Calu3 (cell line): ENCODE results near the gene CALM1. TPM values are rescaled to one million over a fixed set of nuclear protein-coding genes. Genes with fewer than 3 reads are reported as not detected.

Source experiments
- BruUV-seq: library from RNA; stranded (reverse); fragments of 400-500 nt; replicated peaks from 2 replicates; lab custom pipeline; 2021; lab: Mats Ljungman, UMichigan
- CTCF ChIA-PET: fragments of 300-600 bp; sonication (Branson Sonifier 250); formaldehyde crosslinking; loops from one replicate; lab custom pipeline; 2022; ENCODE audit warnings: antibody characterized with exemption; lab: Charles Lee
- DNase-seq: peaks from one replicate; pipeline ENCODE4 v3.0.0; 2022
- H3K27ac Mint-ChIP-seq: one replicate; pipeline ENCODE4 v1.8.0; 2022; ENCODE audit warnings: mixed read lengths; ENCODE audit not compliant: unreplicated experiment
- H3K27me3 Mint-ChIP-seq: one replicate; pipeline ENCODE4 v1.8.0; 2022; ENCODE audit warnings: mixed read lengths; ENCODE audit not compliant: unreplicated experiment
- H3K36me3 Mint-ChIP-seq: one replicate; pipeline ENCODE4 v1.8.0; 2022; ENCODE audit warnings: mild to moderate bottlenecking, moderate library complexity, mixed read lengths; ENCODE audit not compliant: insufficient read depth, unreplicated experiment
- H3K4me1 Mint-ChIP-seq: one replicate; pipeline ENCODE4 v1.8.0; 2022; ENCODE audit warnings: mild to moderate bottlenecking, low read depth, mixed read lengths; ENCODE audit not compliant: unreplicated experiment
- H3K4me3 Mint-ChIP-seq: one replicate; pipeline ENCODE4 v1.8.0; 2022; ENCODE audit warnings: mild to moderate bottlenecking, low read depth, moderate library complexity, mixed read lengths; ENCODE audit not compliant: unreplicated experiment
- H3K9me3 Mint-ChIP-seq: one replicate; pipeline ENCODE4 v1.8.0; 2022; ENCODE audit warnings: low read depth, mixed read lengths; ENCODE audit not compliant: unreplicated experiment
- intact Hi-C: fragments of 100-400 bp; cut with micrococcal nuclease; formaldehyde crosslinking; loops from one replicate; pipeline ENCODE4 v1.10.0; 2022; ENCODE audit not compliant: unreplicated experiment
- total RNA-seq: library from RNA; stranded (reverse); gene quantifications from 2 replicates; pipeline ENCODE4 v1.2.3, GENCODE V29; 2022
- TF ChIP-seq, protein P1 (sequence below): fragments of 200-600 bp; IDR thresholded peaks from one replicate; pipeline ENCODE4 v1.8.0; 2022; ENCODE audit warnings: antibody characterized with exemption; ENCODE audit not compliant: unreplicated experiment

CALM1 gene
- total RNA-seq, 1 experiment from 2014 or later = 242 TPM

DNA sequence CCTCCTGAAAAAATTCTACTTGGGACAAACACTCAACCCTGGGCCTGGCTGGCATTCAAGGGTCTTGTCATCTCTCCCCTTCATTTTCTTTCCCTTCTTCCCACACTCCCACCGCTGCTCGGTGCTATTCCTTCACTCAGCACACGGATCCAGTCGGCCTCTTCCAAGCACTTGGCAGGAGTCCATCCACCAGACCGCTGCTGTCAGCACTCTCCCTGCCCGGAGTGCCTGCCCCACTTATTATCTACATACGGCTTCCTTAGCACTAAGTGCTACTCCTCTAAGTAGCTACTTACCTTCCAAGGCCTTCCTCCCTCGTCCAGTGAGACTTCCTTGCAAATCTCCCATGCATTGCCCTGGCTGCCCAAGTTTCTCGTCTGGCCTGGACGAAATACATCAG lies 29.8 kb downstream of the CALM1 start:
- H3K9me3 Mint-ChIP-seq = no peaks in the 10 kb centered on the region
- H3K27me3 Mint-ChIP-seq = no peaks in the 10 kb centered on the region
- no peak overlapping the region for H3K27ac Mint-ChIP-seq
- no peak for DNase-seq
- BruUV-seq = no TSS peak
- TF ChIP-seq, protein P1, sequence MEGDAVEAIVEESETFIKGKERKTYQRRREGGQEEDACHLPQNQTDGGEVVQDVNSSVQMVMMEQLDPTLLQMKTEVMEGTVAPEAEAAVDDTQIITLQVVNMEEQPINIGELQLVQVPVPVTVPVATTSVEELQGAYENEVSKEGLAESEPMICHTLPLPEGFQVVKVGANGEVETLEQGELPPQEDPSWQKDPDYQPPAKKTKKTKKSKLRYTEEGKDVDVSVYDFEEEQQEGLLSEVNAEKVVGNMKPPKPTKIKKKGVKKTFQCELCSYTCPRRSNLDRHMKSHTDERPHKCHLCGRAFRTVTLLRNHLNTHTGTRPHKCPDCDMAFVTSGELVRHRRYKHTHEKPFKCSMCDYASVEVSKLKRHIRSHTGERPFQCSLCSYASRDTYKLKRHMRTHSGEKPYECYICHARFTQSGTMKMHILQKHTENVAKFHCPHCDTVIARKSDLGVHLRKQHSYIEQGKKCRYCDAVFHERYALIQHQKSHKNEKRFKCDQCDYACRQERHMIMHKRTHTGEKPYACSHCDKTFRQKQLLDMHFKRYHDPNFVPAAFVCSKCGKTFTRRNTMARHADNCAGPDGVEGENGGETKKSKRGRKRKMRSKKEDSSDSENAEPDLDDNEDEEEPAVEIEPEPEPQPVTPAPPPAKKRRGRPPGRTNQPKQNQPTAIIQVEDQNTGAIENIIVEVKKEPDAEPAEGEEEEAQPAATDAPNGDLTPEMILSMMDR = no peak
- no peaks in the 10 kb centered on the region for H3K4me1 Mint-ChIP-seq
- no peaks in the 10 kb centered on the region for H3K36me3 Mint-ChIP-seq
- intact Hi-C loops = no loop called here
- CTCF ChIA-PET = no interaction called here
- H3K4me3 Mint-ChIP-seq = no peak overlapping the region

DNA sequence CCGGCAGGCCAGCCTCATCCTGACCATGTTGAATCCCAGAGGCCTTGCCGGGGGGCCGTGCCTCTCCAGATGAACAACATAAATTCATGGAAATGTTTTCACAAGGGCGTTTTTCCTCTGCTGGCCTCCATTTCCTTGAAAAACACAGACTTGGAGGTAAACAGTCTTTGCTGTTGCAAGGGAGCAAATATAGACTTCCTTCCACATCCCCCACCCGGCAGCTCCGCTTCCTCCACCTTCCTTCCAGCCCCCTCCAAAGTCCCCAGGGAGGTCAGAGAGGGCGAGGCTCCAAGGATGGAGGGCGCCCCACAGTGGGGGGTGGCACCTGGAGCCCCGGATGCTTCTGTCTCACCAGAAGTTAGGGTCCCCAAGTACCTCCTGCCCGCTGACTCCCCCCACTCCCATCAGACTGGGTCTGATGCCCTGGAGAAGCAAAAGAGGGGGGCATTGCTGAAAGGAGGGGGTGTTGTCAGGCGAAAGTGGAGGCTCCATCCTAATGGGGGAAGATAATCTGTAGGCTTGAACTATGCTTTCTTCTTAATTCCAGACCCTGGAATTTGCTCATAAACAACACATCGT lies 31.1 kb downstream of the CALM1 start:
- H3K27me3 Mint-ChIP-seq = no peaks in the 10 kb centered on the region
- DNase-seq = no peak
- intact Hi-C loops = no loop called here
- TF ChIP-seq, protein P1 = no peak
- CTCF ChIA-PET = no interaction called here
- no peak overlapping the region for H3K4me3 Mint-ChIP-seq
- H3K27ac Mint-ChIP-seq = no peak overlapping the region
- no peaks in the 10 kb centered on the region for H3K36me3 Mint-ChIP-seq
- H3K4me1 Mint-ChIP-seq = no peaks in the 10 kb centered on the region
- no peaks in the 10 kb centered on the region for H3K9me3 Mint-ChIP-seq
- BruUV-seq = no TSS peak

DNA sequence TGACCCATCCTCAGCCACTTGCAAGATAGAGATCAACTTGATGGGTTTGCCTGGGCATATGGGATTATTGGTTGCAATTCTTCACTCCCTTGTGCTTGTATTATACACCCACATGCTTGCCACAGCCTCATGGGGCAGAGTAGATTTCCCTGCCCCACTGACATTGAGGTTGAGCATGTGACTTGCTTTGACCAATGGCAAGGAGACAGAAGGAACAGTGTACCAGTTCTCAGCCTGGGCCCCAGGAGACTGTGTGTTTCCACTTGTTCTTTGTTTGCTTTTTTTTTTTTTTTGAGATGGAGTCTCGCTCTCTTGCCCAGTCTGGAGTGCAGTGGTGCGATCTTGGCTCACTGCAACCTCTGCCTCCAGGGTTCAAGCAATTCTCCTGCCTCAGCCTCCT lies 31.8 kb downstream of the CALM1 start:
- Mint-ChIP-seq H3K36me3 (no peaks in the 10 kb centered on the region), H3K27me3 (no peaks in the 10 kb centered on the region), H3K4me1 (no peaks in the 10 kb centered on the region), H3K9me3 (no peaks in the 10 kb centered on the region), H3K4me3 (no peak overlapping the region), H3K27ac (no peak overlapping the region)
- CTCF ChIA-PET = no interaction called here
- TF ChIP-seq, protein P1 = no peak
- no peak for DNase-seq
- intact Hi-C loops = no loop called here
- no TSS peak for BruUV-seq

DNA sequence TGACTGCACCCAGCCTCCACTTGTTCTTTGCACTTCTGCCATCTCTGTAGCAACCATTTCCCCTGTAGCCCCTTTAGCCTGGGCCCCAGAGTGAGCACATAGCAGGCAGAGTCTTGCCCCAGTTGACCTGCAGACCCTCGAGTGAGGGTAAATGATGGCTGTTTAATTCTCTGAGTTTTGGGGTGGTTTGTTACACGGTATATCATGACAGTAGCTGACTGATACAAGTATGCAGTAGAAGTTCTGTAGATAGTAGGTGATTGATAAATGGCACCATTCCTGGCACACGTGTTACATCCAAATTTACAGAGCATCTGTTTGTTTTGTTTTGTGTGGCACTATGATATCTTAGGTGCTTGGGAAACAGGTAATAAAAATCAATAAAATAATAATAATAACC lies 32.4 kb downstream of the CALM1 start:
- BruUV-seq = no TSS peak
- Mint-ChIP-seq H3K27ac (no peak overlapping the region), H3K27me3 (no peaks in the 10 kb centered on the region), H3K4me1 (no peaks in the 10 kb centered on the region), H3K36me3 (no peaks in the 10 kb centered on the region), H3K4me3 (no peak overlapping the region), H3K9me3 (no peaks in the 10 kb centered on the region)
- CTCF ChIA-PET = no interaction called here
- TF ChIP-seq, protein P1 = no peak
- no peak for DNase-seq
- intact Hi-C loops = no loop called here
